Posterior cingulate gyrus (tissue), 11 donors: ENCODE data around the gene LYPD6B.
A peak's percentile ranks its signal among the peaks of the same experiment; 100 is the strongest.

Experiments
- DNase-seq, 10 donors: peaks; one replicate each; pipeline versions ENCODE4 v3.0.0 to v3.0.0-alpha.2; 2020 to 2021; ENCODE audit warnings: mixed read lengths in 3 of 10
- intact Hi-C: fragments of 100-400 bp; cut with DNase I; formaldehyde crosslinking; loops from one replicate; pipeline ENCODE4 v1.15.1; 2023

The LYPD6B gene

DNA sequence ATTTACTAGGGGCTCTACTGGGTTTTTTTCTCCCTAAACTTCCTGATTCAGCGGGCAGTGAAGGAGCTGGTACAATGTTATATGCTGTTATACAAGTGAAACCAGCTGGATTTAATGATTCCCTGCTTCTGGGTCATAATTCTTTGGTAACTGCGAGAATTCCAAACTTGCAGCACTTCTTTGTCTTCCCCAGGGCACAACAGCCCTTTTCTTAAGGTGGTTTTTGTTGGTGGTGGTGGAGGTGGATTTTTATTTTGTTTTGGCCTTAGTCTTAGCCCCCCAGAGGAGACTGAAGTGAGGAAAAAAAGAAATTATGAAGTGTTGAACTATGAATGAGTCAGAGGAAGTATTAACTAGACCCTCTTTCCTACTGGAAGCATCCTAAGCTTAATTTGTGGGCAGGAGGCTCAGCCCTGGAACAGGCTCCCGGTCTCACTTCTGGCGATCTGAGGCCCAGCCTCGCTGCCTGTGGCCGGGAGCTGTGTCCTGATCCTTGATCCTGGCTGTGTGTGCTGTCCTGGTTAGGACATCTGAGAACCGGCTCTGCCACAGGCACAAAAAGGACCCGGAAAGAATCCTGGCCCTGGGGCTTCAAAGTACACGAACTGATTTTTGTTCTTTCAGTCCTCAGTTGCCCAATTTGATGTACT, 141.9 kb downstream of the LYPD6B start:
- intact Hi-C loops = no loop called here
- peak in 1 of 10 donors; percentile 56 for DNase-seq

GRCh38 chr2:149183187-149183586, 144.7 kb downstream of the LYPD6B start:
- no peak for DNase-seq
- intact Hi-C loops = no loop called here

DNA sequence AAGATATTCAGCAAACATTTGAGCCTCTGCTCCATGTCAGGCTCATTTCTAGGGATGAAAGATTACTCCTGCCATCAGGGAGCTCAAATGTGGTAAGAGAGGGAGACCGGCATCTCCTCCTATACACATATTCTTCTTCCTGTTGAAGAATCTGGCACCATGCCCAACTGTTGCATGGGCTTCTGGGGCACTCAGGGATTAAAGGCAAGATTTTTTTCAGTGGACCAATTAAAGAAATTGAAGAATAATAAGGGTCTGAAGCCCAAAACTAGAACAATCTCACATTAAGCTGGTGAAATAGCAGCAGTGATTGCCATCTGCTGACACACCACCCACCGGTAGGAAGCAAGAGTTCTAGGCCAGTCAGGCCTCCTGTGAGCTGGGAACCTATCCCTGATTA, 146.5 kb downstream of the LYPD6B start:
- intact Hi-C loops = no loop called here
- no peak for DNase-seq

- DNase-seq = no peak
- intact Hi-C loops = no loop called here
These were observed 147.5 kb downstream of the LYPD6B start for GRCh38 chr2:149185942-149186490.

GRCh38 chr2:149187057-149187456, 148.6 kb downstream of the LYPD6B start:
- intact Hi-C loops = no loop called here
- no peak for DNase-seq

DNA sequence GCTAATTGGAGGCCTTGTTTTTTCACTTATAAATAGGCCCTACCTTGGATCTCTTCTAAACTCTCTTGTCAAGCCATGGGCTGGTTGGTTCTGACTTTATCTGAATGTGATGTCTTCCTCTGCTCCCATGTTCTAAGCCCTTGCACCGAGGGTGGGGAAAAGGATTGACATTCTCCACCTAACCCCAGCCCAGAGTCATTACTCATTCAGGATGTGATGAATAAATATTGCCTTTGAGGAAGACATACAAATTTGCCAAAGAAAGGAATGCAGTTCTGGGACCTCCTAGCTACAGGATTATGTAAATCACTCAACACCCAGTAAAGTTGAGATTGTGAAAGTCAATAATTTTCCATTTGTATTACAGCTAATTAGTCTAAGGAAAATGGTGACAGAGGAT, 149.8 kb downstream of the LYPD6B start:
- intact Hi-C loops = no loop called here
- no peak for DNase-seq

- DNase-seq = no peak
- intact Hi-C loops = no loop called here
These were observed 151.3 kb downstream of the LYPD6B start for GRCh38 chr2:149189769-149190168.

DNA sequence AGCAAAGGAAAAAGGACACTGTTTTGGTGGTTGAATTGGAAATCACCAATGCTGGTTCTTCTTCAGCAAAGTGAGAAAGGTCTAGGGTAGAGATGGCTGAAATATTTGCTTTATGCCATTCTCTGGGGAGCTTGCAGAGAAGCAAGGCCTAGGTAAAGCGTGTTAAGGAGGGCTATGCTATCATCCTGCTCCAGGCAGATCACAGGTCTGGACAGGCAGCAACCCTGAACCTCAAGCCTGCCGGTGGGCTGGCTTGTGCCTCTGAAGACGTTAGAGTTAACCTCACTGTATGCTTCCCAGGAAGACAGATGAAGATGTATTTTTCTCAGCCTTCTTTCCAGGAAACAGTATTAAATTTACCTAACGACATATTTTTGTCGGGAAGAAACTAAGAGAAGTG, 153.4 kb downstream of the LYPD6B start:
- intact Hi-C loops = no loop called here

DNA sequence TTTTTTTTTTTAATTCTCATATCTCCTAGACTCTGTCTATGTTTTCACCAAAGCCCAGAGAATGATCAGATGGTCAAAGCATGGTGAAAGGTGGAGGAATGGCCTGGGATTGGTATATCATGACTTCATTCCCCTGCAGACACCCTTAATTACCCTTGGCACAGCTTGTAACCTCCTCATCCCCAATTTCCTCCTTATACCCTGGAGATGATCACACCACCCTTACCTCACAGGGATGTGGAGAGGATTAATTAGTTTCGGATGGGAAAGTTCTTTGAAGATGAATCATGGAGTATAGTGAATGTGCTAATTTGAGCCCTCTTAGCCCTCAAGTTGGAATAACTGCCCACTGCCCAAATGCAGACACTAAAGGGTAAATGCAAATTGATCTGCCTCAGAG, 153.9 kb downstream of the LYPD6B start:
- intact Hi-C loops = no loop called here
- no peak for DNase-seq

More for the DNA sequence above, 153.4 kb downstream of the LYPD6B start:
- DNase-seq = no peak

- intact Hi-C loops = no loop called here
- no peak for DNase-seq
These were observed 161.6 kb downstream of the LYPD6B start for GRCh38 chr2:149200109-149200520.

DNA sequence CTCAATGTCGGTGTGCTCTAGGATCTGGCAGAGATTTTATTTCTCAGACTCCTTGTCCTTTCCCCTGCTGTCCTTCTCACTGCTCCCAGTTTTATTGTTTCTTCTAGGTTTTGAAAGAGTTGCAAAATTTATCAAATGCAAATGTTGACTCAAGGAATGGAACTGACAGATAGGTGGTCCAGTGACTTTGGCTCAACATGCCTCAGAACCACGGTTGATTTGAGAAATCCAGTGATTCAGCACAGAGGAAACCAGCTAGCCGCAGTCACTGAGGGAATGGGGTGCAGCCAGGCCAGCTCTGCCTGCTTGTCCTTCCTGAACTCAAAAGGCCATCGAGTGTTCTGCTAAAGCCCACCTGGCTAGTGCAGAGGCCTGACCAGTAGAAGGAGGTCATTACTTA, 166.2 kb downstream of the LYPD6B start:
- intact Hi-C loops = no loop called here
- no peak for DNase-seq

DNA sequence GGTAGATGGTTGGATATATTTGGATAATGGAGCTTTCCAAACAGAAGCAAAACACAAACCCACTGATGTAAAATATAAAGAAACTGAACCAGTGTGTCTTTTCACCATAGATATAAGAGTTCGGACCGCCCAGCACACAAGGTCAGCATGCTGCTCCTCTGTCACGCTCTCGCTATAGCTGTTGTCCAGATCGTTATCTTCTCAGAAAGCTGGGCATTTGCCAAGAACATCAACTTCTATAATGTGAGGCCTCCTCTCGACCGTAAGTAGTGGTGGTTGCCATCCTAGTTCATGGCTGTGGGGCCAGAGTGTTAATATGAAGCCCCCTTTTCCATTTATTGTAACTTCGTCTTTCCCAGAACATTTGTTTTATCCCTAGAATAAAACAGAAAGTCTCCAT, 166.6 kb downstream of the LYPD6B start:
- DNase-seq = no peak
- intact Hi-C loops = no loop called here

DNA sequence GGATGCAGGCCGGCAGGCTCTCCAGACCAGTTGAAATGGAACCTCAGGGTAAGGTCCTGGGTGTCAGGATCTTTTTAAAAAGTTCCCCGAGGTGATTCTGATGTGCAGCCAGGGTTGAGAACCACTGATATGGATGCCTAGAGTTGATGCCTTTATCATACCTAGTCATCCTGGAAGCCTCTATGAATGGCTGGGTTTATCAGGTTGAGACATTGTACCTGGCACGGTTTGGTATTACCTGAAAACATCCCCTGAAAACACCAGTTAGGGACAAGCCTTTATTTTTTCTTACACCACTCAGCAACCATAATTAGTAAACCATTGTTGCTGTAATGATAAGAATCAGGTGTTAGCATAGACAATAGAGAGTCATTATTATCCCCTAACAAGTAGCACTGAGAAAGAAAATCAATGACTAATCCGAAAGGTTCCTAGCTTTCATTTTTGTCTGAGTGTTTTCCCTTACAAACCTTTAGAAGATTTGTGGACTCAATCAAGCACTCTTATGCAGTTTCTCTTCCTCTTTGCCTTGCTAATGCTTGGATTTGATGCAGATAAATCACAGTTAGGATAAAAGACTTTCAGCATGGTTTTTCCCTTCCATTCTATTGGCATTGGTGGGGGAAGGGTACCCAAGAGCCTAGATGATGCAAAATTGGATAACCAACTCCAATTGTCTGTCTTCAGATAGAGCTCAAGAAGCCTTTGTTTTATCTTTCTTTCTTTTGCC, 175.4 kb downstream of the LYPD6B start:
- no peak for DNase-seq
- intact Hi-C loops = no loop called here

DNA sequence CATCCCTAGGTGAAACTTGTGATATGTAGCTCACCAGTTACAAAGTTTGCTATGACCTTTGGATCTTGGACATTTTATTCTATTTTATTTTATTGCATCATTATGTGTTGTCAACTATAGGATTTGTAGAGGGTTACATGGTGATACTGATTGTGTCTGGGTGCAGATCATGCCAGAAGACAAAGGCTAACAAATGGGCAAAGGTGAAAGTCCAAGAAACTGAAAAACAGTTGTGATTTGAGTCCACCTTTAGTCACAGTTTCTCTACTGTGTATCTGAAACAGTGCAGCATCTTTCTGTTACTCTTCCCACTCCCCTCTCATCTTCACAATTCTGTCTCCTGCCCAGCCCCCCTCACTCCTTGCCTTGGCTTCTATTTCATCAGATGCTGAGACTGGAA, 180.0 kb downstream of the LYPD6B start:
- intact Hi-C loops = no loop called here
- DNase-seq = no peak

- intact Hi-C loops = no loop called here
- no peak for DNase-seq
These were observed 181.4 kb downstream of the LYPD6B start for GRCh38 chr2:149219856-149220255.

DNA sequence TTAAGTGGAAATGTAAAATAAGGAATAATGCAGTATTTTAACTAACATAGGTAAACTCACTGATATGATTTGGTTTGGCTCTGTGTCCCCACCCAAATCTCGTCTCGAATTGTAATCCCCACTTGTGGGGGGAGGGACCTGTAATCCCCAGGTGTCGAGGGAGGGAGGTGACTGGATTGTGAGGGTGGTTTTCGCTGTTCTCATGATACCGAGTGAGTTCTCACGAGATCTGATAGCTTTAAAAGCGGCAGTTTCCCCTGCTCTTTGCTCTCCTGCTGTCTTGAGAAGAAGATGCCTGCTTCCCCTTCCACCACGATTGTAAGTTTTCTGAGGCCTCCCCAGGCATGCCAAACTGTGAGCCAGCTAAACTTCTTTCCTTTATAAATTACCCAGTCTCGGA, 182.5 kb downstream of the LYPD6B start:
- intact Hi-C loops = no loop called here

GRCh38 chr2:149221898-149222297, 183.4 kb downstream of the LYPD6B start:
- intact Hi-C loops = no loop called here
- no peak for DNase-seq

More for the DNA sequence above, 182.5 kb downstream of the LYPD6B start:
- no peak for DNase-seq

DNA sequence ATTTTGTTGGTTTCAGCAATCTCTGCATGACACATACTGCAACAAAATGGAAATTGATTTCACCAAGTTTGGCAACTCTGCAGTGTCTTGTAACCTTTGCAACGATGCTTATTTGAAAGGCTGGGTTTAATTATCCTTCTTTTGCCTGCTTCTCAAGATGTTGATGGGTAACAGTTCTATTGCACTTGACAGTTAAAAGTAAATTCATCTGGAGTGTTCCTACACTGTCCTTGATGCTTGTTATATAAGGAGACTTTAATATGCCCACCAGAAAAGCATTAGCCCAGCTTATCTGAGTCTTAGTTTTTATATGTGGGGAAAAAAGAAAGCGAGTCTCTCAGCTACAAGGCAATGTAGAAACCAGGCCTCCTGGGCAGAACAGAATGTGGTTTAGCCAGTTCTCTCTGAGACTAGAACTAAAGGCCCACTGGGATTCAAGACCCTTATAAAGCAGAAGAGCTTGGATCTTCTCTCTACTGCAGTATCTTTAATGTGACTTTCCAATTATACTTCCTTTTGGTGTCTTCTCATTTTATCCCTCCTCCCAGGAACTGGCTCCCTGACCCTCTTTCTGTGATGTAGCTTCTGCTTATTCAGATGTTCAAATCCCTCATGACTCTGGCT, 185.1 kb downstream of the LYPD6B start:
- intact Hi-C loops = no loop called here
- no peak for DNase-seq

- intact Hi-C loops = no loop called here
- no peak for DNase-seq
These were observed 186.0 kb downstream of the LYPD6B start for GRCh38 chr2:149224543-149224942.

GRCh38 chr2:149225446-149225845, 186.9 kb downstream of the LYPD6B start:
- intact Hi-C loops = no loop called here
- DNase-seq = no peak

DNA sequence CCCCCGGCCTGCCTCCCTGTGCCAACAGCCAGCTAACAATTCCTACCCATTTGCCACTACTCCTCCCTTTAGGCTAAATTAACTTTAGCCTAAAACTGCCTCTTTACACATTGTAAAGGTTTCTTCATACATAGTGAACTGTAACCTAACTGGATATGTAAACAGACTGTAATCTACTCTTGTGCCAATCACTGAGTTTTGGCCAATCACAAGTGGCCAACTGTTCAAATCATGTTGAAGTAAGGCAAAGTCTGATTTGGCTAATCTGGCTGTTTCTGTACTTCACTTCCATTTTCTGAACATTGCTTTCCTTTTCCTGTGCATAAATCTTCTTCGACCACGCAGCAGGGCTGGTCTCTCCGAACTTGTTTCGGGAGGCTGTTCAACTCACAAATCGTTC, 188.3 kb downstream of the LYPD6B start:
- intact Hi-C loops = no loop called here
- no peak for DNase-seq
